ENCODE measurements around the gene EREG. TPM values are rescaled to one million over a fixed set of nuclear protein-coding genes. Genes with fewer than 3 reads are reported as not detected.
A peak's percentile ranks its signal among the peaks of the same experiment; 100 is the strongest.

EREG gene
- total RNA-seq, 1 donor: 5.2 TPM

GRCh38 chr4:74378573-74378972 is 13.6 kb downstream of the EREG start:
- DNase-seq (ENCODE audit: low read depth): peak; percentile 67
- H3K4me3 ChIP-seq (ENCODE audit: low read depth, low read length): no peak overlapping the region
- no peak for TF ChIP-seq CTCF (IDR thresholded peaks at IDR 0.05; ENCODE audit: insufficient read depth, low read depth, low read length)

- TF ChIP-seq CTCF (IDR thresholded peaks at IDR 0.05; ENCODE audit: insufficient read depth, low read depth, low read length): no peak
- H3K4me3 ChIP-seq (ENCODE audit: low read depth, low read length): no peak overlapping the region
- DNase-seq (ENCODE audit: low read depth): no peak
These were observed 15.0 kb downstream of the EREG start for GRCh38 chr4:74379912-74380311.

- TF ChIP-seq CTCF (IDR thresholded peaks at IDR 0.05; ENCODE audit: insufficient read depth, low read depth, low read length): no peak
- H3K4me3 ChIP-seq (ENCODE audit: low read depth, low read length): no peak overlapping the region
- DNase-seq (ENCODE audit: low read depth): no peak
These were observed 20.4 kb downstream of the EREG start for GRCh38 chr4:74385386-74385785.

GRCh38 chr4:74386159-74386558 is 21.2 kb downstream of the EREG start:
- TF ChIP-seq CTCF (IDR thresholded peaks at IDR 0.05; ENCODE audit: insufficient read depth, low read depth, low read length): no peak
- no peak overlapping the region for H3K4me3 ChIP-seq (ENCODE audit: low read depth, low read length)
- DNase-seq (ENCODE audit: low read depth): no peak

- TF ChIP-seq CTCF (IDR thresholded peaks at IDR 0.05; ENCODE audit: insufficient read depth, low read depth, low read length): no peak
- DNase-seq (ENCODE audit: low read depth): no peak
- no peak overlapping the region for H3K4me3 ChIP-seq (ENCODE audit: low read depth, low read length)
These were observed 22.8 kb downstream of the EREG start for GRCh38 chr4:74387790-74388189.

- DNase-seq (ENCODE audit: low read depth): no peak
- H3K4me3 ChIP-seq (ENCODE audit: low read depth, low read length): no peak overlapping the region
- no peak for TF ChIP-seq CTCF (IDR thresholded peaks at IDR 0.05; ENCODE audit: insufficient read depth, low read depth, low read length)
These were observed 24.5 kb downstream of the EREG start for GRCh38 chr4:74389494-74389893.

- no peak overlapping the region for H3K4me3 ChIP-seq (ENCODE audit: low read depth, low read length)
- TF ChIP-seq CTCF (IDR thresholded peaks at IDR 0.05; ENCODE audit: insufficient read depth, low read depth, low read length): no peak
- no peak for DNase-seq (ENCODE audit: low read depth)
These were observed 25.7 kb downstream of the EREG start for GRCh38 chr4:74390677-74391076.

All from fibroblast of villous mesenchyme (primary cell).